ENCODE results near the gene OR51M1. TPM values are rescaled to one million over a fixed set of nuclear protein-coding genes. Genes with fewer than 3 reads are reported as not detected.

Gene OR51M1
- polyA plus RNA-seq, 1 of the 3 experiments (the other 2 are of a cell fraction) = not detected

- no peak overlapping the region for H3K4me3 ChIP-seq (ENCODE audit: low read depth in 2 of 2, low read length in 1 of 2)
- H3K4me2 ChIP-seq = peak overlapping the region; percentile 49
- no peaks in the 10 kb centered on the region for H3K36me3 ChIP-seq (replicated peaks in 1 of 2; ENCODE audit: control insufficient read depth in 1 of 2, insufficient read depth in 2 of 2, low read length in 1 of 2)
- no peak overlapping the region for H2AFZ ChIP-seq (ENCODE audit: low read depth)
- ChIA-PET CTCF (no interaction called here), POLR2A (no interaction called here)
- H3K4me1 ChIP-seq (ENCODE audit: control insufficient read depth in 1 of 2, insufficient read depth in 2 of 2, low read depth in 1 of 2, low read length in 1 of 2) = peaks cover 0 to 15% of the 10 kb centered on the region in 2 experiments; a peak in 1 of 4 replicates
- no peaks in the 10 kb centered on the region for H3K9me3 ChIP-seq
- no peaks in the 10 kb centered on the region for H4K20me1 ChIP-seq (ENCODE audit: insufficient read depth)
- H3K9me2 ChIP-seq = no peaks in the 10 kb centered on the region
- peaks cover 27% of the 10 kb centered on the region for H3F3A ChIP-seq (replicated peaks; ENCODE audit: insufficient read depth)
- peak overlapping the region in 1 of 2 experiments; percentile 73; a peak in 2 of 4 replicates for H3K27ac ChIP-seq (ENCODE audit: low read depth in 2 of 2, low read length in 1 of 2)
- WGBS (ENCODE audit: low lambda C conversion rate) = 0% methylated on average over 1 of the region's 1 CpG
- H3K27me3 ChIP-seq (ENCODE audit: insufficient read depth) = no peaks in the 10 kb centered on the region
- H3K9ac ChIP-seq = peak overlapping the region; percentile 55
- TF ChIP-seq NRF1 (IDR thresholded peaks at IDR 0.05; ENCODE audit: low read depth, low read length) (no peak), RXRA (IDR thresholded peaks at IDR 0.05; ENCODE audit: borderline replicate concordance, low read depth) (no peak), SIN3A (IDR thresholded peaks at IDR 0.05; ENCODE audit: borderline replicate concordance, low read depth, low read length) (no peak)
- no peak for DNase-seq
- no peaks in the 10 kb centered on the region for H3K79me2 ChIP-seq (ENCODE audit: insufficient read depth)
Measured at GRCh38 chr11:5366856-5367255, 16.8 kb upstream of the OR51M1 start.

DNA sequence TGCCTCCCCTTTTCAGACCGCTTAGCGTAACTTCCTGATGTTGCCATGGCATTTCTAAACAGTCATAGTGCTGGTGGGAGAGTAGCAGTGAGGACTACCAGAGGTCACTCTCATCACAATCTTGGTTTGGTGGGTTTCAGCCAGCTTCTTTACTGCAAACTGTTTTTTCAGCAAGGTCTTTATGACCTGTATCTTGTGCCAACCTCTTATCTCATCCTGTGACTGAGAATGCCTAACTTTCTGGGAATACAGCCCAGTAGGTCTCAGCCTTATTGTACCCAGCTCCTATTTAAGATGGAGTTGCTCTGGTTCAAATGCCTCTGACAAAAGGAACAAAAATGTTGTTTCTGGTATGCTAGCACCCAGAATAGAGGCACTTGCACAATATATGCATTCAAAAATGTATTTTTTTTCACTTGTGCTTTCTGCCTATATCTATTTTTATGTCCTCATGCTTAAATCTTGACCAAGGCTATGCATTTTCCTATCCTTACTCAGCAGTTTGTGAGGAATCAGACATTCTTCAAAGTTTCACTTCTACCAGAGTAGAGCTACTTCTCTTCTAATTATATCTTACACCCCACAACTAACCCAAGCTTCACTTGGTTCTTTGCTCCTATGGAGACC lies 16.1 kb upstream of the OR51M1 start:
- ChIA-PET CTCF (no interaction called here), POLR2A (no interaction called here)
- no peak for DNase-seq
- Histone ChIP-seq H3K4me3 (ENCODE audit: low read depth in 2 of 2, low read length in 1 of 2) (peak overlapping the region in 1 of 2 experiments; percentile 8; a peak in 1 of 4 replicates), H3K9ac (no peak overlapping the region), H3K79me2 (ENCODE audit: insufficient read depth) (no peaks in the 10 kb centered on the region), H3K36me3 (replicated peaks in 1 of 2; ENCODE audit: control insufficient read depth in 1 of 2, insufficient read depth in 2 of 2, low read length in 1 of 2) (no peaks in the 10 kb centered on the region), H3F3A (replicated peaks; ENCODE audit: insufficient read depth) (peaks cover 27% of the 10 kb centered on the region), H3K4me1 (ENCODE audit: control insufficient read depth in 1 of 2, insufficient read depth in 2 of 2, low read depth in 1 of 2, low read length in 1 of 2) (peaks cover 0 to 15% of the 10 kb centered on the region in 2 experiments; a peak in 1 of 4 replicates), H3K9me2 (no peaks in the 10 kb centered on the region), H3K4me2 (peak overlapping the region; percentile 57; the same call in 1 of the 2 replicates), H3K27me3 (ENCODE audit: insufficient read depth) (no peaks in the 10 kb centered on the region), H3K27ac (ENCODE audit: low read depth in 2 of 2, low read length in 1 of 2) (peak overlapping the region in 1 of 2 experiments; percentile 73; a peak in 2 of 4 replicates), H3K9me3 (no peaks in the 10 kb centered on the region), H2AFZ (ENCODE audit: low read depth) (no peak overlapping the region), H4K20me1 (ENCODE audit: insufficient read depth) (no peaks in the 10 kb centered on the region)
- WGBS (ENCODE audit: low lambda C conversion rate) = 9% methylated on average over 2 of the region's 2 CpGs
- TF ChIP-seq EP300 (IDR thresholded peaks at IDR 0.05; ENCODE audit: borderline replicate concordance in 1 of 2, low read depth in 1 of 2, low read length in 1 of 2) (peak in 1 of 2 experiments; percentile 50; a peak in 2 of 4 replicates), ELF1 (IDR thresholded peaks at IDR 0.05) (no peak), JUND (IDR thresholded peaks at IDR 0.05) (peak; percentile 57), FOXJ3 (CRISPR knock-in tag; IDR thresholded peaks at IDR 0.05) (no peak), FOSL2 (IDR thresholded peaks at IDR 0.05; ENCODE audit: borderline replicate concordance, low read depth) (peak; percentile 51; the same call in 1 of the 2 replicates), NFIC (IDR thresholded peaks at IDR 0.05; ENCODE audit: borderline replicate concordance) (peak; percentile 87), TCF12 (IDR thresholded peaks at IDR 0.05) (peak; percentile 73), TEAD4 (IDR thresholded peaks at IDR 0.05; ENCODE audit: borderline replicate concordance, insufficient read depth) (peak; percentile 50; the same call in 1 of the 2 replicates), MEF2A (IDR thresholded peaks at IDR 0.05; ENCODE audit: borderline replicate concordance, low read depth) (peak; percentile 87), YY1 (IDR thresholded peaks at IDR 0.05; ENCODE audit: low read depth) (peak; percentile 68; the same call in 1 of the 2 replicates), SIN3A (IDR thresholded peaks at IDR 0.05; ENCODE audit: borderline replicate concordance, low read depth, low read length) (no peak), GATA2 (CRISPR knock-in tag; IDR thresholded peaks at IDR 0.05) (no peak), RXRA (IDR thresholded peaks at IDR 0.05; ENCODE audit: borderline replicate concordance, low read depth) (peak; percentile 78)
- TF ChIP-seq, protein P1, sequence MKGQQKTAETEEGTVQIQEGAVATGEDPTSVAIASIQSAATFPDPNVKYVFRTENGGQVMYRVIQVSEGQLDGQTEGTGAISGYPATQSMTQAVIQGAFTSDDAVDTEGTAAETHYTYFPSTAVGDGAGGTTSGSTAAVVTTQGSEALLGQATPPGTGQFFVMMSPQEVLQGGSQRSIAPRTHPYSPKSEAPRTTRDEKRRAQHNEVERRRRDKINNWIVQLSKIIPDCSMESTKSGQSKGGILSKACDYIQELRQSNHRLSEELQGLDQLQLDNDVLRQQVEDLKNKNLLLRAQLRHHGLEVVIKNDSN (IDR thresholded peaks at IDR 0.05; ENCODE audit: borderline replicate concordance, low read depth) = no peak
- TF ChIP-seq, protein P2, sequence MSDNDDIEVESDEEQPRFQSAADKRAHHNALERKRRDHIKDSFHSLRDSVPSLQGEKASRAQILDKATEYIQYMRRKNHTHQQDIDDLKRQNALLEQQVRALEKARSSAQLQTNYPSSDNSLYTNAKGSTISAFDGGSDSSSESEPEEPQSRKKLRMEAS (IDR thresholded peaks at IDR 0.05; ENCODE audit: low read depth) = 0 out of 2 replicates have a peak, but pooled peaks have one; percentile 45
- TF ChIP-seq, protein P3, sequence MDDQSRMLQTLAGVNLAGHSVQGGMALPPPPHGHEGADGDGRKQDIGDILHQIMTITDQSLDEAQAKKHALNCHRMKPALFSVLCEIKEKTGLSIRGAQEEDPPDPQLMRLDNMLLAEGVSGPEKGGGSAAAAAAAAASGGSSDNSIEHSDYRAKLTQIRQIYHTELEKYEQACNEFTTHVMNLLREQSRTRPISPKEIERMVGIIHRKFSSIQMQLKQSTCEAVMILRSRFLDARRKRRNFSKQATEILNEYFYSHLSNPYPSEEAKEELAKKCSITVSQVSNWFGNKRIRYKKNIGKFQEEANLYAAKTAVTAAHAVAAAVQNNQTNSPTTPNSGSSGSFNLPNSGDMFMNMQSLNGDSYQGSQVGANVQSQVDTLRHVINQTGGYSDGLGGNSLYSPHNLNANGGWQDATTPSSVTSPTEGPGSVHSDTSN (IDR thresholded peaks at IDR 0.05) = peak; percentile 49; the same call in 1 of the 2 replicates

All from SK-N-SH (cell line).